Neural crest cell (in vitro differentiated cells): ENCODE results near the gene ITFG2. TPM values are rescaled to one million over a fixed set of nuclear protein-coding genes. Genes with fewer than 3 reads are reported as not detected.
A peak's percentile ranks its signal among the peaks of the same experiment; 100 is the strongest.

Experiments
- DNase-seq: peaks from one replicate; pipeline ENCODE4 v3.0.0; 2021; ENCODE audit warnings: low read depth, mixed read lengths, low spot score
- H3K27ac Mint-ChIP-seq: one replicate; pipeline ENCODE4 v1.8.0; 2021; ENCODE audit warnings: mild to moderate bottlenecking, mixed read lengths; ENCODE audit not compliant: unreplicated experiment
- H3K27me3 Mint-ChIP-seq: 2 replicates; pipeline ENCODE4 v1.8.0; 2021; ENCODE audit warnings: low read depth, mild to moderate bottlenecking, mixed read lengths
- H3K36me3 Mint-ChIP-seq: 2 replicates; pipeline ENCODE4 v1.8.0; 2021; ENCODE audit warnings: low read depth, mild to moderate bottlenecking, mixed read lengths
- H3K4me1 Mint-ChIP-seq: 2 replicates; pipeline ENCODE4 v1.8.0; 2021; ENCODE audit warnings: mixed read lengths
- H3K4me3 Mint-ChIP-seq: one replicate; pipeline ENCODE4 v1.8.0; 2021; ENCODE audit warnings: mild to moderate bottlenecking, mixed read lengths
- H3K9me3 Mint-ChIP-seq: 2 replicates; pipeline ENCODE4 v1.8.0; 2021; ENCODE audit warnings: mixed read lengths
- total RNA-seq: library from RNA; stranded (reverse); gene quantifications from 2 replicates; pipeline ENCODE4 v1.2.1, GENCODE V29; 2021
- TF ChIP-seq, protein P1 (sequence below): fragments of 200-600 bp; sonication (generic); conservative IDR thresholded peaks from 2 replicates; pipeline ENCODE4 v1.5.0; 2021; ENCODE audit warnings: antibody characterized with exemption, mild to moderate bottlenecking

Gene ITFG2
- total RNA-seq, 1 donor from 2014 or later: 43.5 TPM

DNA sequence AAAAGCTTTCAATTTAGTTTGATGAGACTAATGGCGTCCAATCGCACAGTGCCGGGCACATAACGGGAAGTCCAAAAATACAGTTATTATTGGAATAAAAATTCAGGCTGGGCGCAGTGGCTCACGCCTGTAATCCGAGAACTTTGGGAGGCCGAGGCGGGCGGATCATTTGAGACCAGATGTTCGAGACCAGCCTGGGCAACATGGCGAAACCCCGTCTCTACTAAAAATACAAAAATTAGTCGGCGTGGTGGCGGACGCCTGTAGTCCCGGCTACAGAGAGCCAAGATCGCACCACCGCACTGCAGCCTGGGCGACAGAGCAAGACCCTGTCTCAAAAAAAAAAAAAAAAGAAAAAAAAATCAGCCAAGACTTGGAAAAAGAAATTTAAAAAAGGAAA is 18.9 kb upstream of the ITFG2 start:
- Mint-ChIP-seq H3K4me1 (peaks cover 23% of the 10 kb centered on the region), H3K4me3 (peak overlapping the region; percentile 77), H3K9me3 (no peaks in the 10 kb centered on the region), H3K27me3 (peaks cover 25% of the 10 kb centered on the region), H3K36me3 (peaks cover 6% of the 10 kb centered on the region), H3K27ac (no peak overlapping the region)
- TF ChIP-seq, protein P1, sequence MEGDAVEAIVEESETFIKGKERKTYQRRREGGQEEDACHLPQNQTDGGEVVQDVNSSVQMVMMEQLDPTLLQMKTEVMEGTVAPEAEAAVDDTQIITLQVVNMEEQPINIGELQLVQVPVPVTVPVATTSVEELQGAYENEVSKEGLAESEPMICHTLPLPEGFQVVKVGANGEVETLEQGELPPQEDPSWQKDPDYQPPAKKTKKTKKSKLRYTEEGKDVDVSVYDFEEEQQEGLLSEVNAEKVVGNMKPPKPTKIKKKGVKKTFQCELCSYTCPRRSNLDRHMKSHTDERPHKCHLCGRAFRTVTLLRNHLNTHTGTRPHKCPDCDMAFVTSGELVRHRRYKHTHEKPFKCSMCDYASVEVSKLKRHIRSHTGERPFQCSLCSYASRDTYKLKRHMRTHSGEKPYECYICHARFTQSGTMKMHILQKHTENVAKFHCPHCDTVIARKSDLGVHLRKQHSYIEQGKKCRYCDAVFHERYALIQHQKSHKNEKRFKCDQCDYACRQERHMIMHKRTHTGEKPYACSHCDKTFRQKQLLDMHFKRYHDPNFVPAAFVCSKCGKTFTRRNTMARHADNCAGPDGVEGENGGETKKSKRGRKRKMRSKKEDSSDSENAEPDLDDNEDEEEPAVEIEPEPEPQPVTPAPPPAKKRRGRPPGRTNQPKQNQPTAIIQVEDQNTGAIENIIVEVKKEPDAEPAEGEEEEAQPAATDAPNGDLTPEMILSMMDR: no peak
- no peak for DNase-seq

DNA sequence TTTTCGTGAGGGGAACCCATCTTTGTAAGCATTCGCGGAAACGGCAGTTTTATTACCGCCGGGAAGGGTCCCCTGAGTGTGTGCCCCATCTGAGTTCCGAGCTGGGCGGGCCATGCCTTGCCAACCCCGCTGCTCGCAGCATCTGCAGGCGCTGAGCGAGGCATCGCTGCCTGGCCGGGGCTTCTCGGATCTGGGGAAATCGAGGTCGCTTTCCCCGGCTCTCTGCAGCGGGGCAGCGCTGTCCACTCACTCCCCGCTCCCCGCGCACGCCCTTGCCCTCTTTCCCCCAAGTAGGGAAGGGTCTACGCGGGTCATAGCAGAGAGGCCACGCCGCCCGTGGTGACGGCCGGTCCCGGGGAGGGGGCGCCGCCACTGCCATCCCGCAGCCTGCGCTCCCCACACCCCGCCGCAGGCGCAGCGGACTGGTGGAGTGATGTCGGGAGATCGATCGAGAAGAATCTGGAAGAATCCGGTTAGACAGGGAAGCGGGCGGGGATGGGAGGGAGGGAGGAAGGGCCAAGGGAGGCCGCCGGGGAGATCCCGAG is 18.2 kb upstream of the ITFG2 start:
- TF ChIP-seq, protein P1: no peak
- Mint-ChIP-seq H3K4me1 (peaks cover 23% of the 10 kb centered on the region), H3K9me3 (no peaks in the 10 kb centered on the region), H3K36me3 (peaks cover 10% of the 10 kb centered on the region), H3K4me3 (peak overlapping the region; percentile 84), H3K27me3 (peaks cover 22% of the 10 kb centered on the region), H3K27ac (no peak overlapping the region)
- no peak for DNase-seq

DNA sequence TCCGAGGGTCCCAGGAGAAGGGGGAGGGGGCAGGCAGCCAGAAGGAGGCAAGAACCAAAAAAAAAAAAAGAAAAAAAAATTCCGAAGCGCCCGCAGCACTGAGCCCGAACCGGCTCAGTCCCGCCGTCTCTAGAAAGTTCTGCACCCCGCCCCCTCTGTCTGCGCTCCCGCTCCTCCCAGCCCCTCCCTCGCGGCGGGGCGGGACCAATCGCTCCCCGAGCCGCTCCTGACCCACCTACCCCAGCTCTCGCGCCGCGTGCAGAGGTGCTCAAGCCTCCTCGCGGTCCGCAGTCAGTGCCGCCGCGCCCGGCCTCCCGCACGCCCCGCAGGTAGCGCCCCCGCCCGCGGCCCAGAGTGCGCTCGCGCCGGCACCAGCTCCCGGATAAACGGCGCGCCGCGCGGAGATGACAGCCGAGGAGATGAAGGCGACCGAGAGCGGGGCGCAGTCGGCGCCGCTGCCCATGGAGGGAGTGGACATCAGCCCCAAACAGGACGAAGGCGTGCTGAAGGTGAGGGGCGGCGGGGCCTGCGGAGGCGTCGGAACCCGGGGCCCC is 17.7 kb upstream of the ITFG2 start, which contains the start of gene FKBP4:
Gene FKBP4, plus strand, starts transcription at position 235 of the 554 bp plus-strand sequence. Its CDS starts 170 bp downstream, at position 405.
- Mint-ChIP-seq H3K27me3 (peaks cover 22% of the 10 kb centered on the region), H3K36me3 (peaks cover 10% of the 10 kb centered on the region), H3K9me3 (no peaks in the 10 kb centered on the region), H3K4me3 (peak within 1 kb of the TSS; percentile 93), H3K27ac (no peak within 1 kb of the TSS), H3K4me1 (peaks cover 23% of the 10 kb centered on the region)
- DNase-seq: peak; percentile 64
- TF ChIP-seq, protein P1: no peak

DNA sequence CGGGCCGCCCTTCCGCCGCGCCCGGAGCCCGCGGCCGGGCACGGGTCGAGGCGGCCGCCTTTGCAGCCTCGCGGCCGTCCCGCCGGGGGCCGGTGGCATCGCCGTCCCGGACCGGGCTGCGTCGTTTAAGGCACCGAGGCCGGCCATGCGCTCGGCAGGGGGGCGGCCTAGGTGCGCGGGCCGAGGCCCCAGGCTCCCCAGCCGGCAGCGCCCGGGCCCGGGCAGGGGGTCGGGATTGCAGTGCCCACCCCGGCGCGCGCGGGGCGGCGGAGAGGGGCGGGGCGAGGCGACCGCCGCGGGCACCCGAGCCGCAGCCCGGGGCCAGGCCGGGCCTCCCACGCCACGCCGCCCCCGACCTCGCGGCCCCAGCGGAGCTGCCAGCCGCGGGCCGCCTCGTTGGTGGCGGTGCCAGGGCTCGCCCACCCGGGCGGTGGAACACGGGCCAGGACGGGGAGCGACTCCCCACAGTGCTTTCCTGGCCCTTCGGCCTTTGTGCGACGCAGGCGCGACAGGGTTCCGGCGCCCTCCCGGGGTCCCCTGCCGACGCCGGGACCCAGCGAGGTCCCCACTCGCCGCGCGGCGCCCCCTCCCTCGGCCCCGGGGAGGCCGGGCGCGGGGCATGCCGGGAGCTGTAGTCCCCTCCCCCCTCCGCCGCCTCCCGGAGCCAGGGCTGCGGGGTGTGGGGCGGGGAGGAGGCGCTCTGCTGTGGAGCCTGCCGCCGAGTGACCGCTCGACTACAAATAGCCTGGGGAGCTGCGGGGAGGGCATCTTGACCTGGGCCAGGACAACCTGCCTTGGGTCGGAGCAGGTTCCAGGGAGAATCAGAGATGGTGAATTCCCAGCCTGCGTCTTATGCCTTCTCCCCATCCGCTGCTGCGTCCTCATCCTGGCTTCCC is 16.9 kb upstream of the ITFG2 start:
- Mint-ChIP-seq H3K9me3 (no peaks in the 10 kb centered on the region), H3K27me3 (peaks cover 22% of the 10 kb centered on the region), H3K27ac (no peak overlapping the region), H3K4me3 (peak overlapping the region; percentile 93), H3K4me1 (peaks cover 23% of the 10 kb centered on the region), H3K36me3 (peaks cover 13% of the 10 kb centered on the region)
- TF ChIP-seq, protein P1: no peak
- DNase-seq: peak; percentile 55

DNA sequence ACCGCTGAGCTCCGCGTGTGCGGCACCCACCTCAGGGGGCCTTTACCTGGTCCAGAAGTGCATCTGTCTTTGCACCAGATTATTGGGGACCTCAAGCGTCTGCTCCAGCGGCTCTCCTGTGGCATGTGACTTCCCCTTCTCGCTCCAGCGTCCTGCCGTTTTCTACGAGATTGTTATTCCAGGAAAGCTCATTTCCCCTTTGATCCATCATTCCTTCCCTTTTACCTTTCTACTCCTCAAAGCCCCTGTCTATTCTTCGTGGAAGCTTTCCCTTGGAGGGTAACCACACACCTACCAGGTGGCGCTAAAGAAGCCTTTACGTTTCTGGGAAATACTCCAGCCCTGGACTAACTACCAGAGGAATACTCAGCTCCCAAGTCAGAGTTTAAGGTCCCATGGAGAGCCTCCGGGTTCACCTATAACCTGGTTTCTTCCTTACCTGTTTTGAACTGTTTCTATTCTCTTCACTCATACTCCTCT is 16.2 kb upstream of the ITFG2 start:
- Mint-ChIP-seq H3K9me3 (no peaks in the 10 kb centered on the region), H3K36me3 (peaks cover 16% of the 10 kb centered on the region), H3K4me3 (peak overlapping the region; percentile 93), H3K4me1 (peaks cover 23% of the 10 kb centered on the region), H3K27me3 (peaks cover 22% of the 10 kb centered on the region), H3K27ac (no peak overlapping the region)
- TF ChIP-seq, protein P1: no peak
- no peak for DNase-seq
